Loucy (cell line): ENCODE results near the gene HS3ST2.
A peak's percentile ranks its signal among the peaks of the same experiment; 100 is the strongest.
"Not testable (repeated sequence)": the region's sequence is repeated elsewhere in the genome, so short reads cannot be mapped to it uniquely, and the experiment has no call there.

Source experiments
- H2AFZ ChIP-seq: fragments of 200-600 bp; sonication (generic); 2 replicates; pipeline ENCODE4 v1.6.0; 2016; ENCODE audit warnings: antibody characterized with exemption, mild to moderate bottlenecking, low read length, moderate library complexity
- H3F3A ChIP-seq: fragments of 200-600 bp; 2 replicates; pipeline ENCODE4 v1.6.0; 2016; ENCODE audit warnings: antibody characterized with exemption, low read depth, mild to moderate bottlenecking
- H3K27me3 ChIP-seq: fragments of 200-600 bp; sonication (generic); 2 replicates; pipeline ENCODE4 v1.6.1; 2014; ENCODE audit warnings: low read length, mild to moderate bottlenecking; ENCODE audit not compliant: insufficient read depth, poor library complexity, severe bottlenecking
- H3K36me3 ChIP-seq: fragments of 200-600 bp; sonication (generic); 2 replicates; pipeline ENCODE4 v1.6.1; 2016; ENCODE audit warnings: low read length; ENCODE audit not compliant: insufficient read depth
- H3K4me1 ChIP-seq: fragments of 200-600 bp; sonication (generic); 2 replicates; pipeline ENCODE4 v1.5.1; 2014; ENCODE audit warnings: low read length, mild to moderate bottlenecking; ENCODE audit not compliant: insufficient read depth, poor library complexity, severe bottlenecking
- H3K4me2 ChIP-seq: fragments of 200-600 bp; sonication (generic); 2 replicates; pipeline ENCODE4 v1.6.0; 2014; ENCODE audit warnings: antibody characterized with exemption, low read length, low read depth, mild to moderate bottlenecking; ENCODE audit not compliant: poor library complexity, severe bottlenecking
- H3K4me3 ChIP-seq: fragments of 200-600 bp; sonication (generic); 2 replicates; pipeline ENCODE4 v1.5.1; 2014; ENCODE audit warnings: low read length, mild to moderate bottlenecking, mixed read lengths; ENCODE audit not compliant: poor library complexity, severe bottlenecking
- H3K79me2 ChIP-seq: fragments of 200-600 bp; sonication (generic); 2 replicates; pipeline ENCODE4 v1.6.1; 2014; ENCODE audit warnings: low read length; ENCODE audit not compliant: insufficient read depth
- H3K9ac ChIP-seq: fragments of 200-600 bp; sonication (generic); 2 replicates; pipeline ENCODE4 v1.6.0; 2014; ENCODE audit warnings: mild to moderate bottlenecking, low read depth, low read length, moderate library complexity; ENCODE audit not compliant: poor library complexity, severe bottlenecking
- H3K9me2 ChIP-seq: fragments of 200-600 bp; sonication (generic); replicated peaks from 2 replicates; pipeline ENCODE4 v1.6.1; 2016; ENCODE audit warnings: low read depth, low read length, mixed read lengths
- H3K9me3 ChIP-seq: fragments of 200-600 bp; sonication (generic); 2 replicates; pipeline ENCODE4 v1.6.1; 2014; ENCODE audit warnings: mild to moderate bottlenecking, antibody characterized with exemption, low read length, low read depth; ENCODE audit not compliant: insufficient read depth
- H4K20me1 ChIP-seq: fragments of 200-600 bp; sonication (generic); 2 replicates; pipeline ENCODE4 v1.6.0; 2014; ENCODE audit warnings: antibody characterized with exemption, low read length, mild to moderate bottlenecking; ENCODE audit not compliant: insufficient read depth, poor library complexity, severe bottlenecking
- CTCF ChIP-seq: fragments of 200-600 bp; sonication (generic); conservative IDR thresholded peaks from 2 replicates; pipeline ENCODE4 v1.5.1; 2014; ENCODE audit warnings: mild to moderate bottlenecking, antibody characterized with exemption, low read length
- EZH2phosphoT487 ChIP-seq: fragments of 200-600 bp; IDR thresholded peaks from 2 replicates; pipeline ENCODE4 v1.6.1; 2018; ENCODE audit warnings: antibody characterized with exemption, mild to moderate bottlenecking, moderate library complexity, borderline replicate concordance

The HS3ST2 gene

GRCh38 chr16:22897184-22897583, 83.2 kb downstream of the HS3ST2 start:
- H3K4me2 ChIP-seq, result no peak overlapping the region
- no peaks in the 10 kb centered on the region for H3K79me2 ChIP-seq
- TF ChIP-seq EZH2phosphoT487 (no peak), CTCF (no peak)
- H3F3A ChIP-seq, result no peaks in the 10 kb centered on the region
- H4K20me1 ChIP-seq, result no peaks in the 10 kb centered on the region
- no peak overlapping the region for H2AFZ ChIP-seq
- H3K9me3 ChIP-seq, result no peaks in the 10 kb centered on the region
- H3K36me3 ChIP-seq, result no peaks in the 10 kb centered on the region
- H3K4me1 ChIP-seq, result no peaks in the 10 kb centered on the region
- H3K9me2 ChIP-seq, result no peaks in the 10 kb centered on the region
- H3K27me3 ChIP-seq, result no peaks in the 10 kb centered on the region
- no peak overlapping the region for H3K9ac ChIP-seq
- H3K4me3 ChIP-seq, result no peak overlapping the region

- Histone ChIP-seq H3K27me3 (no peaks in the 10 kb centered on the region), H3K4me1 (no peaks in the 10 kb centered on the region), H3K9ac (no peak overlapping the region), H3K4me2 (no peak overlapping the region), H3K36me3 (no peaks in the 10 kb centered on the region), H3K79me2 (no peaks in the 10 kb centered on the region), H3K4me3 (no peak overlapping the region), H3K9me2 (no peaks in the 10 kb centered on the region), H3K9me3 (no peaks in the 10 kb centered on the region), H2AFZ (no peak overlapping the region), H3F3A (no peaks in the 10 kb centered on the region), H4K20me1 (no peaks in the 10 kb centered on the region)
- TF ChIP-seq CTCF (no peak), EZH2phosphoT487 (no peak)
These were observed 84.2 kb downstream of the HS3ST2 start for GRCh38 chr16:22898131-22898530.

- Histone ChIP-seq H3K9ac (no peak overlapping the region), H2AFZ (no peak overlapping the region), H3K27me3 (no peaks in the 10 kb centered on the region), H3K4me3 (no peak overlapping the region), H3K9me2 (no peaks in the 10 kb centered on the region), H4K20me1 (no peaks in the 10 kb centered on the region), H3K79me2 (no peaks in the 10 kb centered on the region), H3K9me3 (no peaks in the 10 kb centered on the region), H3K4me1 (no peaks in the 10 kb centered on the region), H3K4me2 (no peak overlapping the region), H3F3A (no peaks in the 10 kb centered on the region), H3K36me3 (no peaks in the 10 kb centered on the region)
- TF ChIP-seq CTCF (peak; percentile 97), EZH2phosphoT487 (no peak)
These were observed 84.9 kb downstream of the HS3ST2 start for GRCh38 chr16:22898874-22899348.

GRCh38 chr16:22899567-22899966, 85.6 kb downstream of the HS3ST2 start:
- H3K79me2 ChIP-seq, H3K4me1 ChIP-seq, H3K9ac ChIP-seq, H3F3A ChIP-seq, H3K4me3 ChIP-seq, H3K4me2 ChIP-seq, H3K9me3 ChIP-seq, H3K27me3 ChIP-seq, H4K20me1 ChIP-seq, H2AFZ ChIP-seq, H3K9me2 ChIP-seq, H3K36me3 ChIP-seq: not testable (repeated sequence)
